ENCODE measurements around the gene REST.

GRCh38 chr4:56959100-56959499 is 51.4 kb downstream of the REST start:
- no peak for TF ChIP-seq EZH2 (IDR thresholded peaks at IDR 0.05; ENCODE audit: insufficient read depth, poor library complexity, severe bottlenecking)
- no peak for TF ChIP-seq EZH2phosphoT487 (IDR thresholded peaks at IDR 0.05; ENCODE audit: insufficient read depth, low read depth)
